Suprapubic skin (tissue), 4 donors: ENCODE data around the gene RAB17. TPM values are rescaled to one million over a fixed set of nuclear protein-coding genes. Genes with fewer than 3 reads are reported as not detected.
A peak's percentile ranks its signal among the peaks of the same experiment; 100 is the strongest.

Experiments
- DNase-seq, 2 donors: peaks; one replicate each; pipeline ENCODE4 v3.0.0-alpha.2; 2019; ENCODE audit warnings: low spot score in 2 of 2
- H3K27ac ChIP-seq: fragments of 200-600 bp; sonication (generic); one replicate; pipeline ENCODE4 v1.5.1; 2019
- H3K27me3 ChIP-seq: fragments of 200-600 bp; sonication (generic); one replicate; pipeline ENCODE4 v1.5.1; 2019
- H3K36me3 ChIP-seq: fragments of 200-600 bp; sonication (generic); one replicate; pipeline ENCODE4 v1.5.1; 2019
- H3K4me1 ChIP-seq: fragments of 200-600 bp; sonication (generic); one replicate; pipeline ENCODE4 v1.5.1; 2019
- H3K4me3 ChIP-seq: fragments of 200-600 bp; sonication (generic); one replicate; pipeline ENCODE4 v1.5.1; 2019; ENCODE audit warnings: mild to moderate bottlenecking
- H3K9me3 ChIP-seq: fragments of 200-600 bp; sonication (generic); one replicate; pipeline ENCODE4 v1.5.1; 2019
- EP300 ChIP-seq: sonication (generic); formaldehyde crosslinking; IDR thresholded peaks from one replicate; pipeline ENCODE4 v1.6.1; 2017; ENCODE audit warnings: antibody characterized with exemption
- POLR2A ChIP-seq, 2 donors: fragments of 450-650 bp; IDR thresholded peaks; one replicate each; pipeline ENCODE4 v1.6.1; 2017; ENCODE audit warnings: antibody characterized with exemption in 2 of 2, mild to moderate bottlenecking in 2 of 2, moderate library complexity in 2 of 2
- POLR2AphosphoS5 ChIP-seq, 3 donors: sonication (generic); formaldehyde crosslinking; IDR thresholded peaks; one replicate each; pipeline ENCODE4 v1.6.1; 2017; ENCODE audit warnings: antibody characterized with exemption in 3 of 3
- WGBS: methylation state at CpG from one replicate; pipeline ENCODE4 v1.1.5; 2018; 5-methylcytosine and 5-hydroxymethylcytosine counted together
- total RNA-seq, 4 donors: library from RNA; depleted of rRNA; stranded (reverse); fragments of >200 nt; gene quantifications; one replicate each; pipeline ENCODE4 v1.1.0, GENCODE V29; 2016
- TF ChIP-seq, protein P1 (sequence below), 2 donors: fragments of 200-600 bp in 1 of 2; fragments of 450-650 bp in 1 of 2; sonication (generic) in 1 of 2; IDR thresholded peaks; one replicate each; pipeline ENCODE4 v1.5.1; 2016 to 2019; ENCODE audit warnings: antibody characterized with exemption in 2 of 2, mild to moderate bottlenecking in 1 of 2, moderate library complexity in 1 of 2

RAB17 gene
- total RNA-seq, 4 donors from 2014 or later: 3.3 to 8.5 (median 6.0) TPM

DNA sequence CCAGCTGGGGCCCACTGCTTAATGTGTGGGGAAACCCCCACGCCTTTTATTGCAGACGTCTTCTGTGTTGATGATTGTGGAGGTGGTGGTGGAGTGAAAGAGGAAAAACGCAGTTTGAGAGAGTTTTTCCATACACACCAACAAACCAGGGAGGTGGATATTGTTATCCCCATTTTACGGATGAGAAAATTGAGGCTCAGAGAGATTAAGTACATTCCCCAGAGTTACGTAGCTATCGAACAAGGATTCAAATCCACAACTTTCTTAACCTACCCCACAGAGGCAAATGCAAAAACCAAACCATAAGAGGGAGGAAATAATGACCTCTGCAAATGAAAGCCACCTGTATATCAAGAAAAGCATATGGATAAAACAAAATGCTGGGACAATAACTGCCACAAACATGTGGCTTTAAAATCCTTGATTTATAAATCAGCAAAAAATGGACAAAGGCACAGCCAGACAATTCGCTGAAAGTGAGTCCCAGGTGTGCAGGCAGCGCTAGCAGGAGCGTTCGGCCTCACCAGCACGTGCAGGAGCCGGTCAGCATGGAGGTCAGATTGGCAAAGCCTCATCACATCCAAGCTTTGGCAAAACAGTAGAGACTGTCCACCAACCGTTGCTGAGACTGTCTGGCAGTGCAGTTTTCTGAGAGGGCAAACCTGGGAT, 12.6 kb upstream of the RAB17 start:
- peaks cover 17% of the 10 kb centered on the region for H3K4me1 ChIP-seq
- TF ChIP-seq POLR2A (IDR thresholded peaks at IDR 0.05) (no peak), POLR2AphosphoS5 (IDR thresholded peaks at IDR 0.05) (no peak), EP300 (no peak)
- TF ChIP-seq, protein P1, sequence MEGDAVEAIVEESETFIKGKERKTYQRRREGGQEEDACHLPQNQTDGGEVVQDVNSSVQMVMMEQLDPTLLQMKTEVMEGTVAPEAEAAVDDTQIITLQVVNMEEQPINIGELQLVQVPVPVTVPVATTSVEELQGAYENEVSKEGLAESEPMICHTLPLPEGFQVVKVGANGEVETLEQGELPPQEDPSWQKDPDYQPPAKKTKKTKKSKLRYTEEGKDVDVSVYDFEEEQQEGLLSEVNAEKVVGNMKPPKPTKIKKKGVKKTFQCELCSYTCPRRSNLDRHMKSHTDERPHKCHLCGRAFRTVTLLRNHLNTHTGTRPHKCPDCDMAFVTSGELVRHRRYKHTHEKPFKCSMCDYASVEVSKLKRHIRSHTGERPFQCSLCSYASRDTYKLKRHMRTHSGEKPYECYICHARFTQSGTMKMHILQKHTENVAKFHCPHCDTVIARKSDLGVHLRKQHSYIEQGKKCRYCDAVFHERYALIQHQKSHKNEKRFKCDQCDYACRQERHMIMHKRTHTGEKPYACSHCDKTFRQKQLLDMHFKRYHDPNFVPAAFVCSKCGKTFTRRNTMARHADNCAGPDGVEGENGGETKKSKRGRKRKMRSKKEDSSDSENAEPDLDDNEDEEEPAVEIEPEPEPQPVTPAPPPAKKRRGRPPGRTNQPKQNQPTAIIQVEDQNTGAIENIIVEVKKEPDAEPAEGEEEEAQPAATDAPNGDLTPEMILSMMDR (IDR thresholded peaks at IDR 0.05): no peak
- H3K27me3 ChIP-seq: no peaks in the 10 kb centered on the region
- H3K27ac ChIP-seq: no peak overlapping the region
- 74% methylated on average over 13 of the region's 13 CpGs for WGBS
- H3K4me3 ChIP-seq: no peak overlapping the region
- no peaks in the 10 kb centered on the region for H3K36me3 ChIP-seq
- DNase-seq: no peak
- no peaks in the 10 kb centered on the region for H3K9me3 ChIP-seq

DNA sequence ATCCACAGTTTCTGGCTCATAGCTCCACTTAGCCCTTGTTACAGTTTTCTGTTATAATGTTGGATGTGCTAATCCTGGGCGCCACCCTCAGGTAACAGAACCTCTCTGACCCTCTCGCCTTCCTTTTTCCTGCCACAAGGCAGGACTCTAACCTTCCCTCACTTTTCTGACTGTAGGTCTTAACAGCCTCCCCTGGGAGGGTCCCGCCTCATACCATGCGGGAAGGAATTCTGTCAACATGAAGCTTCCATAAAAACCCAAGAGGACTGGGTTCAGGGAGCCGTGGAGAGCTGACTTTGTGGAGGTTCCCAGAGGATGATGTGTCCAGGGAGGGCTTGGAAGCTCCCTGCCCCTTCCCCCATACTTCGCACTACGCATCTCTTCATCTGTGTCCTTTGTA, 11.9 kb upstream of the RAB17 start:
- Histone ChIP-seq H3K27ac (no peak overlapping the region), H3K4me1 (peaks cover 17% of the 10 kb centered on the region), H3K9me3 (no peaks in the 10 kb centered on the region), H3K27me3 (no peaks in the 10 kb centered on the region), H3K4me3 (no peak overlapping the region), H3K36me3 (no peaks in the 10 kb centered on the region)
- 94% methylated on average over 7 of the region's 7 CpGs for WGBS
- TF ChIP-seq EP300 (no peak), POLR2AphosphoS5 (IDR thresholded peaks at IDR 0.05) (no peak), POLR2A (IDR thresholded peaks at IDR 0.05) (no peak)
- TF ChIP-seq, protein P1 (IDR thresholded peaks at IDR 0.05): no peak
- no peak for DNase-seq

DNA sequence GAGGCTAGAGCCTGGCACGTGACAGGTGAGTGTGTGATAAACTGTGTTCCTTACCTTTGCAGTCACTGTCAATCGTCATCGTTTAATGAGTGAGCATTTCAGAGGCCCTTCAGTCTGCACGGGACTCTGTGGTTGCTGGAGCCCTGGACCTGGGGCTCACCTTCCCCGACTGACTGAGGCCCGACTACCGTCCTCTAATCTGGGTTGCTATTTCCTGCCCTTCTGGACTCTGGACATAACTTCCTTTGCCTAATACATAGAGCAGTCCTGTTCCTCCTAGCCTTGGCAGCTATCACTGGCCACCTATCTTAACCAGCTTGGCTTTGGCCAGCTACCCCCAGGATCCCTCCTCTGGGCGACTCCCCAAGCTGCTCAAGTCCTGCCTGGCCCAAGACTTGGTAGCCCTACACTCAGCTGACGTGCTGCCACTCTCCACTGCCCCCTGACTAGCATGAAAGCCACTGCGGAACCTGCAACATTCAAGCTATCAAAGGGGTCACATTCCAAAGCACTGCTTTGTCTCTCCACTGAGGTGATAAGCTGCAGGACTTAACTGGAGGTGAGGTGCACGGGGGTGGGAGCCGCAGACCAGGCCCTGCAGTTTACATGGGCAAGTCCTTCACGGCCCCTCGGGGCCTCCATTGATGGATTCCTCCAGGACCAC, 11.1 kb upstream of the RAB17 start:
- peaks cover 17% of the 10 kb centered on the region for H3K4me1 ChIP-seq
- no peak for DNase-seq
- WGBS: 92% methylated on average over 14 of the region's 14 CpGs
- H3K9me3 ChIP-seq: no peaks in the 10 kb centered on the region
- no peaks in the 10 kb centered on the region for H3K36me3 ChIP-seq
- H3K4me3 ChIP-seq: no peak overlapping the region
- TF ChIP-seq POLR2AphosphoS5 (IDR thresholded peaks at IDR 0.05) (no peak), POLR2A (IDR thresholded peaks at IDR 0.05) (no peak), EP300 (no peak)
- TF ChIP-seq, protein P1 (IDR thresholded peaks at IDR 0.05): no peak
- H3K27me3 ChIP-seq: no peaks in the 10 kb centered on the region
- no peak overlapping the region for H3K27ac ChIP-seq

DNA sequence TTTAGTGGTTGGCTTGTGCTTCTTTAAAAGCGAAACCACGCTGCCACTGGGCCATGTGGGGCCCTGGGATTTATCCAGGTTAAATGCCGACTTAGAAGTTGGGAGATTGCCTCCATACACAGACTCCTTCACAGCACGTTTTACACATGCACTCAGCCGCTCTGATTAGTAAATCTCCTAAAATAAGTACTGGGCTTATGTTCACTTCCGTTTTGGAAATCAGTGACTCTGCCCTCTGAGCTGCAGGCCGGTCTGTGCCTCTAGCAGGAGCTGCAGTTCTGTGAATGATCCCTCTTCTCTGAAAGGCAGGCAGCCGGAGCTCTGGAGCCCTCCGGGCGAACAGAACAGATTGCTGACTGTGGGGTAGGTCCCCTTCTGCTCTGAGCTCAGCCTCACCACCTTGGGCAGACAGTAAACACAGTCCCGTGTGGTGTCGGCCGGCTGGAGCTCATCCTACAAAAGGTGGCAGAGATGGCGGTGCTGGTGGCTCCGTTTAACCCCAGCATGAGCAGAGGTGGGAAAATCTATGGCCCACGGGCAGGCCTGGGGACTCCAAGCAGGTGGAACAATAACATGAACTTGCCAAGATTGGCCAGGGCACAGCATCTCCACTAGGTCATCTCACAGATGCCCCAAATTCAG, 9.8 kb upstream of the RAB17 start:
- 44% methylated on average over 16 of the region's 16 CpGs for WGBS

More for the DNA sequence above, 9.8 kb upstream of the RAB17 start:
- H3K4me3 ChIP-seq: peak overlapping the region; percentile 22
- no peak for DNase-seq
- peak overlapping the region; percentile 44 for H3K27ac ChIP-seq
- TF ChIP-seq POLR2A (IDR thresholded peaks at IDR 0.05) (no peak), POLR2AphosphoS5 (IDR thresholded peaks at IDR 0.05) (no peak), EP300 (no peak)
- TF ChIP-seq, protein P1 (IDR thresholded peaks at IDR 0.05): no peak
- no peaks in the 10 kb centered on the region for H3K27me3 ChIP-seq
- peaks cover 20% of the 10 kb centered on the region for H3K4me1 ChIP-seq
- H3K9me3 ChIP-seq: no peaks in the 10 kb centered on the region
- no peaks in the 10 kb centered on the region for H3K36me3 ChIP-seq
